Hepatocyte (in vitro differentiated cells): Measurements from ENCODE around the gene PMEPA1. TPM values are rescaled to one million over a fixed set of nuclear protein-coding genes. Genes with fewer than 3 reads are reported as not detected.

Source experiments
- DNase-seq: peaks from one replicate; pipeline ENCODE4 v3.0.0-alpha.2; 2016; ENCODE audit warnings: low spot score
- H2AFZ ChIP-seq: fragments of 200-600 bp; sonication (generic); 2 replicates; pipeline ENCODE4 v1.6.0; 2016; ENCODE audit warnings: antibody characterized with exemption, mild to moderate bottlenecking
- H3K27ac ChIP-seq: fragments of 200-600 bp; sonication (generic); 2 replicates; pipeline ENCODE4 v1.5.1; 2016; ENCODE audit warnings: mild to moderate bottlenecking
- H3K27me3 ChIP-seq: fragments of 200-600 bp; sonication (generic); 2 replicates; pipeline ENCODE4 v1.6.1; 2016
- H3K36me3 ChIP-seq: fragments of 200-600 bp; sonication (generic); replicated peaks from 2 replicates; pipeline ENCODE4 v1.5.1; 2016; ENCODE audit warnings: low read depth; ENCODE audit not compliant: insufficient read depth
- H3K4me1 ChIP-seq: fragments of 200-600 bp; sonication (generic); 2 replicates; pipeline ENCODE4 v1.5.1; 2016; ENCODE audit warnings: mild to moderate bottlenecking, moderate library complexity; ENCODE audit not compliant: insufficient read depth
- H3K4me2 ChIP-seq: fragments of 200-600 bp; sonication (generic); 2 replicates; pipeline ENCODE4 v1.6.0; 2016
- H3K4me3 ChIP-seq: fragments of 200-600 bp; sonication (generic); 2 replicates; pipeline ENCODE4 v1.5.1; 2016; ENCODE audit warnings: mild to moderate bottlenecking
- H3K79me2 ChIP-seq: fragments of 200-600 bp; sonication (generic); 2 replicates; pipeline ENCODE4 v1.6.0; 2017; ENCODE audit warnings: mild to moderate bottlenecking
- H3K9me2 ChIP-seq: fragments of 200-600 bp; sonication (generic); replicated peaks from 2 replicates; pipeline ENCODE4 v1.6.0; 2017; ENCODE audit warnings: mild to moderate bottlenecking; ENCODE audit not compliant: insufficient read depth
- H3K9me3 ChIP-seq: fragments of 200-600 bp; sonication (generic); 2 replicates; pipeline ENCODE4 v1.5.1; 2016; ENCODE audit warnings: low read depth, mild to moderate bottlenecking
- H4K20me1 ChIP-seq: fragments of 200-600 bp; sonication (generic); 2 replicates; pipeline ENCODE4 v1.6.0; 2016; ENCODE audit warnings: mild to moderate bottlenecking; ENCODE audit not compliant: insufficient read depth, poor library complexity, severe bottlenecking
- CTCF ChIP-seq: fragments of 200-600 bp; sonication (generic); IDR thresholded peaks from 2 replicates; pipeline ENCODE4 v1.5.1; 2016; ENCODE audit warnings: antibody characterized with exemption, mild to moderate bottlenecking; ENCODE audit not compliant: poor library complexity
- EZH2 ChIP-seq: fragments of 200-600 bp; sonication (generic); IDR thresholded peaks from 2 replicates; pipeline ENCODE4 v1.6.1; 2016; ENCODE audit warnings: antibody characterized with exemption, mild to moderate bottlenecking, borderline replicate concordance
- EZH2phosphoT487 ChIP-seq: fragments of 200-600 bp; sonication (generic); IDR thresholded peaks from one replicate; pipeline ENCODE4 v1.6.1; 2018; ENCODE audit warnings: antibody characterized with exemption, mild to moderate bottlenecking, low read depth, moderate library complexity; ENCODE audit not compliant: unreplicated experiment, severe bottlenecking
- WGBS: methylation state at CpG from one replicate; pipeline ENCODE4 v1.1.6; 2016; ENCODE audit warnings: low lambda C conversion rate; ENCODE audit errors: missing lambda C conversion rate; 5-methylcytosine and 5-hydroxymethylcytosine counted together
- polyA plus RNA-seq: library from polyadenylated mRNA; unstranded; fragments of >200 nt; fragmentation: Nextera tagmentation; extraction: Ambion mirVana; gene quantifications from 2 replicates; pipeline ENCODE4 v1.2.1, GENCODE V29; 2016
- total RNA-seq: library from RNA; depleted of rRNA; stranded (reverse); fragments of >200 nt; gene quantifications from 2 replicates; pipeline ENCODE4 v1.2.3, GENCODE V29; 2014

PMEPA1 gene
- total and polyA plus RNA-seq, 2 experiments from 2014 or later: 6.8 to 40.3 TPM

GRCh38 chr20:57711311-57711712 is 1.5 kb upstream of the PMEPA1 start:
- no peaks in the 10 kb centered on the region for H3K27me3 ChIP-seq
- peaks cover 25% of the 10 kb centered on the region for H4K20me1 ChIP-seq
- H3K4me2 ChIP-seq: peak overlapping the region; percentile 85
- H2AFZ ChIP-seq: no peak overlapping the region
- no peak for DNase-seq
- WGBS: 79% methylated on average over 8 of the region's 8 CpGs
- no peaks in the 10 kb centered on the region for H3K36me3 ChIP-seq
- no peak for TF ChIP-seq EZH2phosphoT487
- TF ChIP-seq EZH2: no peak
- no peak for TF ChIP-seq CTCF
- H3K27ac ChIP-seq: peak overlapping the region; percentile 91
- no peaks in the 10 kb centered on the region for H3K9me2 ChIP-seq
- no peaks in the 10 kb centered on the region for H3K9me3 ChIP-seq
- H3K79me2 ChIP-seq: peaks cover 26% of the 10 kb centered on the region
- peak overlapping the region; percentile 59 for H3K4me3 ChIP-seq
- peaks cover 18% of the 10 kb centered on the region for H3K4me1 ChIP-seq

GRCh38 chr20:57710841-57711240 is 1.0 kb upstream of the PMEPA1 start:
- TF ChIP-seq CTCF: no peak
- no peak for TF ChIP-seq EZH2phosphoT487
- TF ChIP-seq EZH2: no peak
- Histone ChIP-seq H3K9me3 (no peaks in the 10 kb centered on the region), H3K36me3 (no peaks in the 10 kb centered on the region), H3K4me3 (peak overlapping the region; percentile 59), H3K27me3 (no peaks in the 10 kb centered on the region), H2AFZ (no peak overlapping the region), H3K79me2 (peaks cover 31% of the 10 kb centered on the region), H3K27ac (peak overlapping the region; percentile 91), H4K20me1 (peaks cover 30% of the 10 kb centered on the region), H3K4me1 (peaks cover 18% of the 10 kb centered on the region), H3K9me2 (no peaks in the 10 kb centered on the region), H3K4me2 (peak overlapping the region; percentile 85)
- no peak for DNase-seq
- WGBS: 29% methylated on average over 6 of the region's 6 CpGs

- Histone ChIP-seq H4K20me1 (peaks cover 46% of the 10 kb centered on the region), H3K9me2 (no peaks in the 10 kb centered on the region), H3K4me3 (peak overlapping the region; percentile 77), H3K36me3 (no peaks in the 10 kb centered on the region), H3K27me3 (no peaks in the 10 kb centered on the region), H3K4me1 (peaks cover 18% of the 10 kb centered on the region), H3K79me2 (peaks cover 50% of the 10 kb centered on the region), H3K27ac (peak overlapping the region; percentile 65), H2AFZ (peak overlapping the region; percentile 40), H3K9me3 (no peaks in the 10 kb centered on the region), H3K4me2 (peak overlapping the region; percentile 89)
- TF ChIP-seq EZH2 (no peak), EZH2phosphoT487 (no peak), CTCF (no peak)
- peak; percentile 56 for DNase-seq
- WGBS: 1% methylated on average over 70 of the region's 108 CpGs
Measured at GRCh38 chr20:57708694-57709673, 831 bp downstream of the PMEPA1 start.
